H1 (cell line): ENCODE measurements around the gene PPP1R3F. TPM values are rescaled to one million over a fixed set of nuclear protein-coding genes. Genes with fewer than 3 reads are reported as not detected.

Source experiments
- CTCF ChIA-PET: fragments of 300-600 bp; sonication (Branson Sonifier 250); formaldehyde crosslinking; loops from one replicate; lab custom pipeline; 2021; ENCODE audit not compliant: partially characterized antibody; lab: Charles Lee
- POLR2A ChIA-PET: fragments of 300-600 bp; sonication (Branson Sonifier 250); formaldehyde crosslinking; loops from one replicate; lab custom pipeline; 2021; ENCODE audit warnings: inconsistent platforms; ENCODE audit not compliant: partially characterized antibody; lab: Charles Lee
- DNase-seq, 2 experiments: peaks; one replicate each; pipeline versions ENCODE4 v3.0.0 to v3.0.0-alpha.2; 2010 to 2022; ENCODE audit warnings: low spot score in 2 of 2, low read depth in 1 of 2, mixed read lengths in 1 of 2
- FAIRE-seq: peaks from 2 replicates; lab custom pipeline; 2011; peaks lifted over from hg19 to GRCh38; lab: Jason Lieb, UNC
- H2AFZ ChIP-seq: 2 replicates; pipeline ENCODE4 v1.8.1; 2012; ENCODE audit warnings: low read length, inconsistent platforms
- H2AK5ac ChIP-seq: 2 replicates; pipeline ENCODE4 v1.6.1; 2013; ENCODE audit warnings: low read depth, low read length
- H2BK120ac ChIP-seq: replicated peaks from 2 replicates; pipeline ENCODE3; 2013; ENCODE audit warnings: low read depth, low read length, inconsistent platforms
- H2BK12ac ChIP-seq: 2 replicates; pipeline ENCODE4 v1.6.1; 2013; ENCODE audit warnings: low read depth, low read length
- H2BK15ac ChIP-seq: 2 replicates; pipeline ENCODE4 v1.6.1; 2013; ENCODE audit warnings: low read length
- H2BK20ac ChIP-seq: 2 replicates; pipeline ENCODE4 v1.6.1; 2013; ENCODE audit warnings: low read length
- H2BK5ac ChIP-seq: 2 replicates; pipeline ENCODE4 v1.6.1; 2013; ENCODE audit warnings: low read depth, low read length
- H3K14ac ChIP-seq: 2 replicates; pipeline ENCODE4 v1.6.1; 2013; ENCODE audit warnings: inconsistent platforms; ENCODE audit not compliant: insufficient read length
- H3K18ac ChIP-seq: 2 replicates; pipeline ENCODE4 v1.6.1; 2013; ENCODE audit warnings: low read length; ENCODE audit errors: extremely low read depth
- H3K23ac ChIP-seq: 2 replicates; pipeline ENCODE4 v1.6.1; 2013; ENCODE audit warnings: inconsistent platforms; ENCODE audit not compliant: insufficient read length
- H3K23me2 ChIP-seq: 2 replicates; pipeline ENCODE4 v1.6.1; 2013; ENCODE audit warnings: low read depth, low read length
- H3K27ac ChIP-seq: 2 replicates; pipeline ENCODE4 v1.6.1; 2011; ENCODE audit warnings: low read depth, low read length, inconsistent platforms
- H3K27me3 ChIP-seq, 4 experiments: replicated peaks in 1 of 4; 1 replicate in 1 of 4; 2 replicates in 3 of 4; pipeline versions ENCODE4 v1.6.1 to v1.8.1; 2011 to 2013; ENCODE audit warnings: low read length in 3 of 4, mild to moderate bottlenecking in 3 of 4, inconsistent platforms in 2 of 4, mixed read lengths in 2 of 4, moderate library complexity in 1 of 4; ENCODE audit not compliant: control insufficient read depth in 3 of 4, insufficient read depth in 3 of 4; ENCODE audit errors: extremely low read depth in 1 of 4
- H3K36me3 ChIP-seq, 4 experiments: 2 replicates each; pipeline versions ENCODE4 v1.6.1 to v1.8.1; 2011 to 2013; ENCODE audit warnings: mild to moderate bottlenecking in 4 of 4, low read length in 3 of 4, moderate library complexity in 2 of 4, control low read depth in 1 of 4, inconsistent platforms in 1 of 4; ENCODE audit not compliant: insufficient read depth in 4 of 4, control insufficient read depth in 2 of 4
- H3K4ac ChIP-seq: replicated peaks from 2 replicates; pipeline ENCODE3; 2013; ENCODE audit warnings: low read length, low read depth, mixed read lengths, inconsistent platforms; ENCODE audit not compliant: insufficient read length
- H3K4me1 ChIP-seq, 4 experiments: replicated peaks in 1 of 4; 1 replicate in 1 of 4; 2 replicates in 3 of 4; pipeline versions ENCODE4 v1.6.1 to v1.8.1; 2011 to 2013; ENCODE audit warnings: low read length in 3 of 4, inconsistent platforms in 2 of 4, mixed read lengths in 1 of 4; ENCODE audit not compliant: insufficient read depth in 4 of 4, control insufficient read depth in 3 of 4
- H3K4me2 ChIP-seq, 2 experiments: 2 replicates each; pipeline versions ENCODE4 v1.6.1 to v1.8.1; 2011 to 2013; ENCODE audit warnings: low read depth in 2 of 2, low read length in 2 of 2, control low read depth in 1 of 2, inconsistent platforms in 1 of 2, mild to moderate bottlenecking in 1 of 2; ENCODE audit not compliant: insufficient read depth in 1 of 2
- H3K4me3 ChIP-seq, 4 experiments: fragments of 200-600, 300-600 bp in 1 of 4; sonication (generic), shearing (Covaris generic), sonication (Bioruptor Twin) in 1 of 4; 2 replicates each; pipeline versions ENCODE4 v1.5.1 to v1.8.1; 2011 to 2016; ENCODE audit warnings: low read length in 4 of 4, low read depth in 3 of 4, control low read depth in 2 of 4, inconsistent platforms in 2 of 4, mild to moderate bottlenecking in 2 of 4, mixed read lengths in 1 of 4, moderate library complexity in 1 of 4; ENCODE audit not compliant: insufficient read depth in 2 of 4; ENCODE audit errors: extremely low read depth in 1 of 4
- H3K56ac ChIP-seq: replicated peaks from 2 replicates; pipeline ENCODE3; 2013; ENCODE audit warnings: low read depth, mild to moderate bottlenecking, mixed read lengths, low read length, inconsistent platforms; ENCODE audit not compliant: insufficient read length
- H3K79me1 ChIP-seq: 2 replicates; pipeline ENCODE4 v1.6.1; 2013; ENCODE audit warnings: low read depth, low read length, control low read depth
- H3K79me2 ChIP-seq, 2 experiments: 2 replicates each; pipeline versions ENCODE4 v1.6.1 to v1.8.1; 2012 to 2013; ENCODE audit warnings: low read length in 2 of 2, mild to moderate bottlenecking in 2 of 2, inconsistent platforms in 1 of 2; ENCODE audit not compliant: insufficient read depth in 2 of 2, control insufficient read depth in 1 of 2
- H3K9ac ChIP-seq, 4 experiments: replicated peaks in 1 of 4; 1 replicate in 1 of 4; 2 replicates in 3 of 4; pipeline versions ENCODE4 v1.6.1 to v1.8.1; 2011 to 2013; ENCODE audit warnings: low read depth in 3 of 4, low read length in 3 of 4, control low read depth in 2 of 4, mild to moderate bottlenecking in 2 of 4, moderate library complexity in 2 of 4, inconsistent platforms in 1 of 4; ENCODE audit errors: extremely low read depth in 1 of 4
- H3K9me3 ChIP-seq, 2 experiments: 2 replicates each; pipeline versions ENCODE4 v1.6.1 to v1.8.1; 2012 to 2013; ENCODE audit warnings: mild to moderate bottlenecking in 2 of 2, moderate library complexity in 2 of 2, control low read depth in 1 of 2, inconsistent platforms in 1 of 2, low read depth in 1 of 2, low read length in 1 of 2, mixed read lengths in 1 of 2; ENCODE audit not compliant: insufficient read depth in 2 of 2
- H4K20me1 ChIP-seq, 2 experiments: replicated peaks in 1 of 2; 2 replicates each; pipeline versions ENCODE3 to v1.8.1; 2011 to 2013; ENCODE audit warnings: inconsistent platforms in 2 of 2, low read length in 2 of 2, mild to moderate bottlenecking in 1 of 2; ENCODE audit not compliant: insufficient read depth in 2 of 2, control insufficient read depth in 1 of 2
- H4K5ac ChIP-seq: 2 replicates; pipeline ENCODE4 v1.6.1; 2013; ENCODE audit warnings: low read length, low read depth, mixed read lengths, inconsistent platforms; ENCODE audit not compliant: insufficient read length
- H4K8ac ChIP-seq: 2 replicates; pipeline ENCODE4 v1.8.0; 2013; ENCODE audit warnings: mild to moderate bottlenecking, moderate library complexity, low read length, inconsistent platforms; ENCODE audit not compliant: insufficient read depth; ENCODE audit errors: extremely low read depth
- H4K91ac ChIP-seq: replicated peaks from 2 replicates; pipeline ENCODE3; 2013; ENCODE audit warnings: low read length, mixed read lengths, inconsistent platforms; ENCODE audit not compliant: insufficient read length
- SRF ChIP-seq: IDR thresholded peaks from 2 replicates; pipeline ENCODE4 v1.6.1; 2011; ENCODE audit warnings: mild to moderate bottlenecking, low read depth, low read length, moderate library complexity
- WGBS, 2 experiments: shearing (Covaris generic) in 1 of 2; methylation state at CpG; one replicate each; pipeline versions ENCODE4 v1.1.6 to v1.1.7; 2013 to 2015; ENCODE audit warnings: low lambda C conversion rate in 2 of 2, mixed read lengths in 2 of 2, inconsistent platforms in 1 of 2, low coverage in 1 of 2, missing lambda C conversion rate in 1 of 2; ENCODE audit not compliant: insufficient replicate concordance in 2 of 2, insufficient coverage in 1 of 2, insufficient read length in 1 of 2; ENCODE audit errors: extremely low coverage in 1 of 2, missing lambda C conversion rate in 1 of 2; 5-methylcytosine and 5-hydroxymethylcytosine counted together
- polyA plus RNA-seq, 7 experiments: library from polyadenylated mRNA; depleted of rRNA in 3 of 7; stranded (reverse) in 5 of 7; unstranded in 2 of 7; fragments of >200 nt in 5 of 7; fragments of 200-250 nt in 2 of 7; gene quantifications; 1 replicate in 5 of 7; 2 replicates in 1 of 7; 4 replicates in 1 of 7; pipeline versions ENCODE4 v1.2.1 to v1.2.3, GENCODE V29; 2011 to 2013; ENCODE audit warnings: missing spikeins in 2 of 7, mixed read lengths in 2 of 7
- total RNA-seq: library from RNA; stranded (reverse); fragmentation: NEBNext Ultra II Directional; extraction: Animal tissue kit (Norgen Biotek cat#: 25700); gene quantifications from 2 replicates; pipeline ENCODE4 v1.2.1, GENCODE V29; 2021

PPP1R3F gene
- total and polyA plus RNA-seq, 2 of the 8 experiments (the other 6 are each of a cell fraction or from before 2014, with no cell fraction given): 5.1 to 6.8 TPM

- no peak overlapping the region for H4K91ac ChIP-seq
- no peak overlapping the region for H3K9ac ChIP-seq
- no peaks in the 10 kb centered on the region for H3K9me3 ChIP-seq
- no peak overlapping the region for H3K27ac ChIP-seq
- H3K56ac ChIP-seq: no peak overlapping the region
- no peak overlapping the region for H3K4me3 ChIP-seq
- H3K18ac ChIP-seq: no peak overlapping the region
- no peak overlapping the region for H2BK120ac ChIP-seq
- no peaks in the 10 kb centered on the region for H3K23me2 ChIP-seq
- CTCF ChIA-PET: no interaction called here
- H3K23ac ChIP-seq: no peak overlapping the region
- POLR2A ChIA-PET: no interaction called here
- H3K27me3 ChIP-seq: no peaks in the 10 kb centered on the region
- H4K20me1 ChIP-seq: no peaks in the 10 kb centered on the region
- H3K79me2 ChIP-seq: no peaks in the 10 kb centered on the region
- no peaks in the 10 kb centered on the region for H3K4me1 ChIP-seq
- H4K5ac ChIP-seq: no peak overlapping the region
- no peaks in the 10 kb centered on the region for H3K79me1 ChIP-seq
- no peak overlapping the region for H3K14ac ChIP-seq
- H3K36me3 ChIP-seq: no peaks in the 10 kb centered on the region; a peak in 1 of 8 replicates
- no peak for FAIRE-seq
- H3K4me2 ChIP-seq: no peak overlapping the region
- no peak overlapping the region for H2BK12ac ChIP-seq
- H3K4ac ChIP-seq: no peak overlapping the region
- H2BK5ac ChIP-seq: no peak overlapping the region
- no peak for TF ChIP-seq SRF
- H2BK15ac ChIP-seq: no peak overlapping the region
- H4K8ac ChIP-seq: no peak overlapping the region
- no peak overlapping the region for H2BK20ac ChIP-seq
- WGBS, 2 experiments: no CpG with 5 or more reads among the region's 2 CpGs
- H2AK5ac ChIP-seq: no peak overlapping the region
- DNase-seq: no peak
- H2AFZ ChIP-seq: no peak overlapping the region
Observed at GRCh38 chrX:49244207-49244606, 25.4 kb upstream of the PPP1R3F start.
